ENCODE results near the gene KLF6.

Gene KLF6

GRCh38 chr10:3822541-3823330 lies 37.7 kb upstream of the KLF6 start:
- Histone ChIP-seq H3K27ac (ENCODE audit: low read depth, low read length) (no peak overlapping the region), H3K27me3 (ENCODE audit: low read length) (no peaks in the 10 kb centered on the region), H3K4me3 (ENCODE audit: insufficient read depth, low read length, poor library complexity, severe bottlenecking) (no peak overlapping the region), H3K36me3 (ENCODE audit: low read length) (no peaks in the 10 kb centered on the region), H3K79me2 (ENCODE audit: insufficient read depth, low read length) (no peaks in the 10 kb centered on the region), H3K9me3 (ENCODE audit: insufficient read depth, low read length) (no peaks in the 10 kb centered on the region), H2AFZ (ENCODE audit: low read depth, low read length, severe bottlenecking) (no peak overlapping the region), H4K20me1 (ENCODE audit: low read depth, low read length) (no peaks in the 10 kb centered on the region), H3F3A (ENCODE audit: insufficient read depth) (no peaks in the 10 kb centered on the region), H3K9me2 (replicated peaks; ENCODE audit: insufficient read depth, low read length) (no peaks in the 10 kb centered on the region), H3K4me2 (ENCODE audit: low read depth, low read length, poor library complexity, severe bottlenecking) (no peak overlapping the region), H3K9ac (ENCODE audit: low read length) (no peak overlapping the region)
- TF ChIP-seq CTCF (IDR thresholded peaks at IDR 0.05; ENCODE audit: insufficient read depth, low read length, poor library complexity, severe bottlenecking) = no peak
- TF ChIP-seq EZH2phosphoT487 (conservative IDR thresholded peaks at IDR 0.05; ENCODE audit: low read length) = no peak

GRCh38 chr10:3820255-3820654 lies 35.2 kb upstream of the KLF6 start:
- no peak overlapping the region for H2AFZ ChIP-seq (ENCODE audit: low read depth, low read length, severe bottlenecking)

GRCh38 chr10:3816995-3817394 lies 32.0 kb upstream of the KLF6 start:
- Histone ChIP-seq H3K4me3 (ENCODE audit: insufficient read depth, low read length, poor library complexity, severe bottlenecking) (no peak overlapping the region), H3K9ac (ENCODE audit: low read length) (no peak overlapping the region), H3K9me2 (replicated peaks; ENCODE audit: insufficient read depth, low read length) (no peaks in the 10 kb centered on the region), H3K79me2 (ENCODE audit: insufficient read depth, low read length) (no peaks in the 10 kb centered on the region), H4K20me1 (ENCODE audit: low read depth, low read length) (no peaks in the 10 kb centered on the region), H3F3A (ENCODE audit: insufficient read depth) (no peaks in the 10 kb centered on the region), H2AFZ (ENCODE audit: low read depth, low read length, severe bottlenecking) (no peak overlapping the region), H3K36me3 (ENCODE audit: low read length) (no peaks in the 10 kb centered on the region), H3K27me3 (ENCODE audit: low read length) (no peaks in the 10 kb centered on the region), H3K27ac (ENCODE audit: low read depth, low read length) (no peak overlapping the region), H3K9me3 (ENCODE audit: insufficient read depth, low read length) (no peaks in the 10 kb centered on the region), H3K4me2 (ENCODE audit: low read depth, low read length, poor library complexity, severe bottlenecking) (no peak overlapping the region)
- TF ChIP-seq CTCF (IDR thresholded peaks at IDR 0.05; ENCODE audit: insufficient read depth, low read length, poor library complexity, severe bottlenecking) (no peak), EZH2phosphoT487 (conservative IDR thresholded peaks at IDR 0.05; ENCODE audit: low read length) (no peak)

More at GRCh38 chr10:3820255-3820654, 35.2 kb upstream of the KLF6 start:
- H3K9me3 ChIP-seq (ENCODE audit: insufficient read depth, low read length) = no peaks in the 10 kb centered on the region
- TF ChIP-seq CTCF (IDR thresholded peaks at IDR 0.05; ENCODE audit: insufficient read depth, low read length, poor library complexity, severe bottlenecking) (no peak), EZH2phosphoT487 (conservative IDR thresholded peaks at IDR 0.05; ENCODE audit: low read length) (no peak)
- no peaks in the 10 kb centered on the region for H3K27me3 ChIP-seq (ENCODE audit: low read length)
- no peak overlapping the region for H3K4me3 ChIP-seq (ENCODE audit: insufficient read depth, low read length, poor library complexity, severe bottlenecking)
- no peak overlapping the region for H3K27ac ChIP-seq (ENCODE audit: low read depth, low read length)
- H4K20me1 ChIP-seq (ENCODE audit: low read depth, low read length) = no peaks in the 10 kb centered on the region
- no peaks in the 10 kb centered on the region for H3K9me2 ChIP-seq (replicated peaks; ENCODE audit: insufficient read depth, low read length)
- H3K9ac ChIP-seq (ENCODE audit: low read length) = no peak overlapping the region
- no peaks in the 10 kb centered on the region for H3F3A ChIP-seq (ENCODE audit: insufficient read depth)
- no peaks in the 10 kb centered on the region for H3K79me2 ChIP-seq (ENCODE audit: insufficient read depth, low read length)
- no peak overlapping the region for H3K4me2 ChIP-seq (ENCODE audit: low read depth, low read length, poor library complexity, severe bottlenecking)
- H3K36me3 ChIP-seq (ENCODE audit: low read length) = no peaks in the 10 kb centered on the region
